ENCODE data around the gene PCGF2.
A peak's percentile ranks its signal among the peaks of the same experiment; 100 is the strongest.
"Not testable (repeated sequence)": the region's sequence is repeated elsewhere in the genome, so short reads cannot be mapped to it uniquely, and the experiment has no call there.

The PCGF2 gene

DNA sequence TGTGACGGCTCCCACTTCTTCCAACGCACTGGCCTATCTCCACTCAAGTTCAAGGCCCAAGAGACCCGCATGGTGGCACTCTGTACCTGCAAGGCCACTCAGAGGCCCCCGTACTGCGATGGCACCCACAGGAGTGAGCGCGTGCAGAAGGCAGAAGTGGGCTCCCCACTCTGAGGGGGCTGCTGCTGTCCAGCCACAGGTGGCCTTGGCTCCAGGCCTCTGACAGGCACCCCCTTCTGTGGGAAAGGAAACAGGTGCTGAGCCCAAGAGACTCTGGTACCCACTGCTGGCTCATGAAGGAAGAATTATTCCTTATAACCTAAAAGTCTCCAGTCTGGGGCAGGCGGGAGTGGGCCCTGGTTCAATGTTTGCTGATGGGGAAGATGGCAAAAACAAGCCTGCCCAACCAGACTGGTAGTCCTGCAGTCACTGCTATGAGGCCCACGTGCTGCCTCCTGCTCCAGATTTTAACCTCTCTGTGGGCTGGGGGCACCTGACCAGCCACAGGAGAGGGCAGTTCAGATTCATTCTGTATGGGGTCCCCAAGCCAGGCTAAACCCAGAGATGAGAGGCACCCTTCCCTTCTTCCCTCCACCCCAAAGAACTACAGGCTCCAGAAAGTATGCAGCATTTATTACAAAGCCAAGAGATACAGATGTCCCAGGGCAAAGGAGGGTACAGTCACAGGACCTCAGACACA lies 14.7 kb downstream of the PCGF2 start:
- no peak for FAIRE-seq
- no peak for TF ChIP-seq POLR2A (IDR thresholded peaks at IDR 0.05; ENCODE audit: low read depth, low read length)
- no peak for TF ChIP-seq POLR2AphosphoS5 (IDR thresholded peaks at IDR 0.05; ENCODE audit: low read depth, low read length)
- TF ChIP-seq TAF1 (IDR thresholded peaks at IDR 0.05; ENCODE audit: borderline replicate concordance, low read depth, low read length): no peak
- no peak for DNase-seq (ENCODE audit: insufficient read length)

DNA sequence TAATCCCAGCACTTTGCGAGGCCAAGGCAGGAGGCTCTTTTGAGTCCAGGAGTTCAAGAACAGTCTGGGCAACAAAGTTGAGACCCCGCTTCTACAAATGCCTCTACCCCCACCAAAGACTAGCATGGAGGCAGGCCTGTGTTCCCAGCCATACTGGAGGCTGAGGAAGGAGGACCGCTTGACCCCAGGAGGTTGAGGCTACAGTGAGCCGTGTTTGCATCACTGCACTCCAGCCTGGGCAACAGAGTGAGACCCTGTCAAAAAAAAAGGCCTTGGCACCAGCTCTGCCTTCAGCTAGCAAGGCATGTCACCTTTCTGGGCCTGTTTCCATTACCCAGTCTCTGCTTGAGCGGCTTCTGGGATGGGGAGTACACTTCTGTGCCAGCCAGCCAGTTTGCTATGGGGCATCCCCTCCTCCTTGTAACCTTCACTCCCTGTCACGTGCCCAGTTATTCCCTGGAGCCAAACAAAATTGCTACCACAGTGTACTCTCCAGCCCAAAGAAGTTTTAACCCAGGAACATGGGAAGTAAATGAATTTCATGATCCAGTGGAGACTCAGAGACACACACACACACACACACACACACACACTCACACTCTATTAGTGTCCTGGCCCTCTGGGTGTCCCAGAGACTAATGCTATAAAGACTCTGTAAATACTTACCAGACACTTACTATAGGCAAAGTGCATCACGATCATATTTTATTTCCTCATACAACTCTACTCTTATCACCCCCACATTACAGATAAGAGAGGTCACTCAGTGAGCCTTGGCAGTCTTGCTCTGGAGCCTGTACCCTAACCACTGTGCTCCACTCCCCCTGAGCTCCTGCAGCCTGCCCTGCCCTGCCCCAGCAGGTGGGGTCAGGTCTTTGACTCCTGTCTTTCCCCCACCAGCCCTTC lies 15.5 kb downstream of the PCGF2 start:
- no peak for DNase-seq (ENCODE audit: insufficient read length)
- TF ChIP-seq POLR2AphosphoS5 (IDR thresholded peaks at IDR 0.05; ENCODE audit: low read depth, low read length) (no peak), POLR2A (IDR thresholded peaks at IDR 0.05; ENCODE audit: low read depth, low read length) (no peak), TAF1 (IDR thresholded peaks at IDR 0.05; ENCODE audit: borderline replicate concordance, low read depth, low read length) (no peak)
- no peak for FAIRE-seq

DNA sequence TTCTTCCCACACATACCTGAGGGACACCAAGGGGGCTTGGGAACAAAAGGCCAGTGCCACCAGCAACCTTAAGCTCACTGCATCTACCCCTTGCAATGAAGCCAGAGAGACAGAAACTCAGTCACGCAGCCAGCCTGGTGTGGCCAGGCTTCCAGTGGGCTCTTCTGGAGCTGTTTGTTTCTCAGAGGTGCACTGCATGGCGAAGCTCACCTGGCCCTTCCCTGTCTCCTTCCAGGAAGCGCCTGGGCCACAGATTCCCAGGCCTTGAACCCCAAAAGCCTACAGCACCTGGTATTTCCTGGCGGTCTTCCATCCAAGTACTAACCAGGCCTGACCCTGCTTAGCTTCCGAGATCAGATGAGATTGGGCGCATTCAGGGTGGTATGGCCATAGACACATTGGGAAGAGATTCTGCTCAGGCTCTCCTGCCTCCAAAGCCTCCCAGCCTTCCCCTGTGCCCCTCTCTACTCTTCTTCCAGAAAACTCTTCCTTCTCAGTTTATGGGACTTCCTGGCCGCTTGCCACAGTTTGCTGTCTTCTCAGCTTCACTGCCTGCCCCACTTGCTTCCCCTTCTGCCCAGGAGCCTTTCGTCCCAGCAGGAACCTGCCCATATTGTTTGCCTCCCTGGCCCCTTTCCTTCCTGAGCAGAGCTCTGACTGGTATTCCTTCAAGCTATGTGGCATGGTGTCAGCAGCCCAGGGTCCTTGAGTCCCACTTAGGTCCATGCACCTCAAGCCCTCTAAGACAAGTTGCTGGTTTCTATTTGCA lies 16.4 kb downstream of the PCGF2 start:
- FAIRE-seq: no peak
- no peak for TF ChIP-seq TAF1 (IDR thresholded peaks at IDR 0.05; ENCODE audit: borderline replicate concordance, low read depth, low read length)
- no peak for DNase-seq (ENCODE audit: insufficient read length)

DNA sequence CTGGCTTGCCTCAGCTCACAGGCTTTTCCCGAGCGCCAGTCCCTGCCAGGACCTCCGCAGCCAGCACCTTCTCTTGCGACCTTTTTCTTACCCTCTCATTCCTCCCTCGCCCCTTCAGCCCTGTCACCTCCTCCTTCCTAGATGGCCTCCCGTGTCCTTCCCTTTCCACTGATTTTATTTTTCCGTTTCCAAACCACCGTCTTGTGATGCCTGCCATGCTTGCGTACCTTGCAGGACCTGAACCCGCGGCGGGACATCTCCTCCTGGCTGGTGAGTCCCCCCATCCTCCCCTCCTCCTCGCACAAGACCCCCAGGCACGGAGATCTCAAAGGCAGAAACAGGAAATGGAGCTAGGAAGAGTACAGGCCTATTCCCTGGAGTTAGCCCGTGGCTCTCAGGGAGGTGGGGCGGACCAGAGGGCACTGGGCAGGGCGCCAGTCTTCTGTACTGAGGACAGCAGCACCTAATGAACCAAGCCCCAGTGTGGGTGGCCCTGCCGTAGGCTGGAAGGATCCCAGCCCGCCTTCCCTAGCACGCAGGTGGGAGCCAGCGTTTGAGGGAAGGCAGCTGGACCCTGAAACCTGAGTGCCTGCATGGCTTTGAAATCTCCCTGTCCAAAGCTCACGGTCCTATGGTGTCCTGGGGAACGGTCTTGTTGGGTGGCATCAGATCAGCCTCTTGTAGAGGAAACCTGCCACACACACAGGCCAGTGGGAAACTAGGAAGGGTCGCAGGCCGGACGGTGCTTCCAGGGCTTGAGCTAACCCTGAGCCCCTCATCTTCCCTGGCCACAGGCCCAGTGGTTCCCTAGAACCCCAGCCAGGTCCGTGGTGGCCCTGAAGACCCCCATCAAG lies 17.4 kb downstream of the PCGF2 start:
- DNase-seq (ENCODE audit: insufficient read length) (no peak), FAIRE-seq (no peak)
- TF ChIP-seq TAF1 (IDR thresholded peaks at IDR 0.05; ENCODE audit: borderline replicate concordance, low read depth, low read length) (no peak), POLR2AphosphoS5 (IDR thresholded peaks at IDR 0.05; ENCODE audit: low read depth, low read length) (no peak), POLR2A (IDR thresholded peaks at IDR 0.05; ENCODE audit: low read depth, low read length) (no peak)

DNA sequence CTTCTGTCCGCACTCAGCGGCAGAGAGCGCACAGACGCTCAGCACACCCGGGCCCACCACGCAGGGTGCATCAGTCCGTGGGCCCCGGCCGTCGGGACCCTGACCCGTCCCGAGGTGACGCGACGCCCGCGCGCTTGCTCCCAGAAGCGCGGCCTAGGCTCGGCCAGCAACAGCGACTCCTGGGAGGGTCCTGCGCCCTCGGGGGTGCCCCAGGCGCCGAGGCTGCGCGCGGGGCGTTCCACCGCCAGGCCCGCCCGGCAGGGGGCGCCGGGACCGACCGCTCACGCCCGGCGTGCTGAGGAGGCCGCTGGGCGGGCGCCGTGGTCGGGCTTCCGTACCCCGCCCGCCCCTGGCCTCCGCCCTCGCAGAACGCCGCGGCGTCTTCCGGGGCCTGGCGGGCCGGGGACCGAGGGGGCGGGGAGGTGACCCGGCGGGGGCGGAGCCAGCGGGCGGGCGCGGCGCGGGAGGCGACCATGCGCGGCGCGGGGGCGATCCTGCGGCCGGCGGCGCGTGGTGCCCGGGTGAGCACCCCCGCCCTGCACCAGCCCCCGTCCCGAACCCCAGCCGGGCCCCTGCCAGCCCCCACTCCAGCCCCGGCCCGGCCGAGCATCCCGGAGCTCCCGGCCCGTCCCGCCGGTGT lies 18.1 kb downstream of the PCGF2 start, which contains the start of gene CISD3:
Gene CISD3, plus strand, starts transcription at position 456 of the 640 bp plus-strand sequence. Its CDS starts 18 bp downstream, at position 474.
- DNase-seq (ENCODE audit: insufficient read length) (peak; percentile 94), FAIRE-seq (no peak)
- TF ChIP-seq POLR2A (IDR thresholded peaks at IDR 0.05; ENCODE audit: low read depth, low read length): peak; percentile 38; the same call in 1 of the 2 replicates
- TF ChIP-seq POLR2AphosphoS5 (IDR thresholded peaks at IDR 0.05; ENCODE audit: low read depth, low read length): no peak

DNA sequence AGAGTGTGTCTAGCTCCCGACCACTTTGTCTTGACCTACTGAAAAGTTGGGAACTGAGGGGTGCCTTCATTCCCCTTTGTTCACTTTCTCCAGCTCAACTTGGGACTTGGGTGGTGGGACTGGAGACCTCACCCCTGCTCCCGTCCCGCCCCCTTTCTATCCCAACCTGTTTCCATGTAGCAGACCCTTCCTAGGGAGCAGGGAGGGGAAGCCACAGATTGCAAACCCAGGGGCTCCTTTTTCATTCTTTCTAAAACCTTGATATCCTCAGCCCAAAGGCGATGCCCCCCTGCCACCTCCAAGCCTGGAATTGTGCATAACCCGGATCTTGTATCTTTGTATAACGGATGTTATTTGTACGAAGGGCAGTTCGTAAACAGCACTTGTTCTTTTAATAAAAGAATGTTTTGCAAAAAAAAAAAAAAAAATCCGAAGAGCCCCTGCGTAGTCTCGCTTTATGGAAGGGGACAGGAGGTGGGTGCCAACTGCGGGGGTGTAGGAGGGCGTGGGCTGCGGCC lies 18.7 kb downstream of the PCGF2 start:
- FAIRE-seq (no peak), DNase-seq (ENCODE audit: insufficient read length) (no peak)
- TF ChIP-seq POLR2A (IDR thresholded peaks at IDR 0.05; ENCODE audit: low read depth, low read length) (no peak), TAF1 (IDR thresholded peaks at IDR 0.05; ENCODE audit: borderline replicate concordance, low read depth, low read length) (no peak), POLR2AphosphoS5 (IDR thresholded peaks at IDR 0.05; ENCODE audit: low read depth, low read length) (no peak)

DNA sequence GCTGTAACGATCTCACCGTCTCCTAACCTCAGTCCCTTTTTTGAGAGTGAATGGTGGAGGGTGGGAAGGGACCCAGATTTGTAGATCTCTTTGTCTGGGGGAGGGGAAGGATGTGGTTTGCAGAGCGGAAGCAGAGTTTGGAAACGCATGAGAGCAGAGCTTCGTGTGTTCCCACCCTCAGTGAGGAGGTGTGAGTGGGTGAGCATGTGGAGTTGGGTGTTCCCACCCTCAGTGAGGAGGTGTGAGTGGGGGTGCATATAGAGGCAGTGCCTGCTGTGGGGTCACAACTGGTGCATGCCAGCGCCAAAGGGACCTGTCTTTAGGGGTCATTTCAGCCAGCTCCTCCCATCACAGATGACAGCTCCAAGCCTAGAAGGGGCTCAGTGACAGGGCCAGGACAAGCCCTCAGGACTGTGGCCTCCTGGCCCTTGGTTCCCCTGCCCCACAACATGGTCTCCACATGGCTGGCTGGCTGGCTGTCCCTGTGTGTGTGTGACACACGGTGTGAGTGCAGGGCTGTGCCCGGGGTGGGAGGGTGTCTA lies 19.8 kb downstream of the PCGF2 start:
- TF ChIP-seq TAF1 (IDR thresholded peaks at IDR 0.05; ENCODE audit: borderline replicate concordance, low read depth, low read length): no peak
- peak; percentile 58 for TF ChIP-seq POLR2AphosphoS5 (IDR thresholded peaks at IDR 0.05; ENCODE audit: low read depth, low read length)
- peak; percentile 53; the same call in 1 of the 2 replicates for TF ChIP-seq POLR2A (IDR thresholded peaks at IDR 0.05; ENCODE audit: low read depth, low read length)
- DNase-seq (ENCODE audit: insufficient read length) (no peak), FAIRE-seq (no peak)

DNA sequence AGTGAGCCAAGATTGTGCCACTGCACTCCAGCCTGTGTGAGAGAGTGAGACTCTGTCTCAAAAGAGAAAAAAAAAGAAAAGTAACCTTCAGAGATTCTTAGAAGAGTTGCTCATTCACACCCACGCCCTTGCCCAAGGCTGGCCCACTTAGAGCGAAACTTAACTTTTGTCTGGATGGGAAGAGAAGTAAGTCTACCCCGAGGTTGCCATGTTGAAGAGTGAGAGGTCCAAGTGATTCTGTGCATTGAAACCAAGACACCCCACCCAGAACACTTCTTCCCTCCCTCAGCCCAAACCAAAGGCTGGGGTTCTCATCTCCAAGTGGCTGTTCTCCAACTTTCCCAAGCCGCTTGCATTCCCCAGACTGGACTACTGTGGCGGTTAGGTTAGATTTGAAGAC lies 20.4 kb downstream of the PCGF2 start:
- DNase-seq (ENCODE audit: insufficient read length): no peak
- TF ChIP-seq TAF1 (IDR thresholded peaks at IDR 0.05; ENCODE audit: borderline replicate concordance, low read depth, low read length): no peak
- no peak for TF ChIP-seq POLR2AphosphoS5 (IDR thresholded peaks at IDR 0.05; ENCODE audit: low read depth, low read length)
- TF ChIP-seq POLR2A (IDR thresholded peaks at IDR 0.05; ENCODE audit: low read depth, low read length): no peak

DNA sequence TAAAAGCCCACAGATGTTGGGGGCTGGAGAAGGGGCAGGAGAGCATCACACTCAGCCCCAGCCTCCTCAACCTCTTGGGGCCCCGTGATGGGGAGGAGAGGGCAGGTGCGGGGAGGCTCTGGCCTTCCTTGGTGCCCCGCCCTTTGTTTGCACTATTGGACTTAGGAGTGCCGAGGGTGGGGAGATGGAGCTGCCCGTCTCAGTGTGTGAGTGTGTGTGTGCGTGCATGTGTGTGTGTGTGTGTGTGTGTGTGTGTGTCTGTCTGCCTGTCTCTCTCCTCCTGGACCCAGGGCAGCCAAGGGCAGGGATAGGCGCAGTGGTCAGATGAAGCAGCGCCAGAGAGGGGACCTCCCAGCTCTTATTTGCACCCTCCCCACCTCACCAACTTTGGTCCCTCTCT lies 22.0 kb downstream of the PCGF2 start:
- not testable (repeated sequence) for DNase-seq (ENCODE audit: insufficient read length); FAIRE-seq

More for the DNA sequence above, 20.4 kb downstream of the PCGF2 start:
- no peak for FAIRE-seq

DNA sequence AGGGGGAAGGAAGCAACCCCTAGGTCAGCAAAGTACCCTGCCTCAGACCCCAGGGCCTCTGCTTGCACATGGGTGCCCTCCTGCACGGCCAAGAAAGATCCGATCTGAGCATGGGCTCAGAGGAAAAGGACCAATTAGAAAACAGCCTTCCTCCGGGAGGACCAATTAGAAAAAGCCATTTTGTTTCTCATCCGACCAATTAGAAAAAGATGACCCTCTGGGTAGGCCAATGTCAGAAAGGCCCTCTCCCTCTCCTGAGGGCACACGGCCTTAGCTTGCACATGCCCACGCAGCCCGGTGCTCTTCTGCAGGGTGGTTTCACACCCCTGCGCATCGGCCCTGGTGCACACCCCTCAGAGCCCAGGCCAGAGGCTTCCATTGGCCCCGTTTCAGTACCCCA lies 23.1 kb downstream of the PCGF2 start:
- FAIRE-seq: no peak
- TF ChIP-seq POLR2AphosphoS5 (IDR thresholded peaks at IDR 0.05; ENCODE audit: low read depth, low read length) (no peak), TAF1 (IDR thresholded peaks at IDR 0.05; ENCODE audit: borderline replicate concordance, low read depth, low read length) (no peak), POLR2A (IDR thresholded peaks at IDR 0.05; ENCODE audit: low read depth, low read length) (no peak)
- DNase-seq (ENCODE audit: insufficient read length): no peak
